ENCODE measurements around the gene DGKD. TPM values are rescaled to one million over a fixed set of nuclear protein-coding genes. Genes with fewer than 3 reads are reported as not detected.
A peak's percentile ranks its signal among the peaks of the same experiment; 100 is the strongest.

DGKD gene
- total RNA-seq, 1 experiment from 2014 or later: 41.4 TPM

- TF ChIP-seq, protein P1, sequence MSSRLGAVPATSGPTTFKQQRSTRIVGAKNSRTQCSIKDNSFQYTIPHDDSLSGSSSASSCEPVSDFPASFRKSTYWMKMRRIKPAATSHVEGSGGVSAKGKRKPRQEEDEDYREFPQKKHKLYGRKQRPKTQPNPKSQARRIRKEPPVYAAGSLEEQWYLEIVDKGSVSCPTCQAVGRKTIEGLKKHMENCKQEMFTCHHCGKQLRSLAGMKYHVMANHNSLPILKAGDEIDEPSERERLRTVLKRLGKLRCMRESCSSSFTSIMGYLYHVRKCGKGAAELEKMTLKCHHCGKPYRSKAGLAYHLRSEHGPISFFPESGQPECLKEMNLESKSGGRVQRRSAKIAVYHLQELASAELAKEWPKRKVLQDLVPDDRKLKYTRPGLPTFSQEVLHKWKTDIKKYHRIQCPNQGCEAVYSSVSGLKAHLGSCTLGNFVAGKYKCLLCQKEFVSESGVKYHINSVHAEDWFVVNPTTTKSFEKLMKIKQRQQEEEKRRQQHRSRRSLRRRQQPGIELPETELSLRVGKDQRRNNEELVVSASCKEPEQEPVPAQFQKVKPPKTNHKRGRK (CRISPR knock-in tag; IDR thresholded peaks at IDR 0.05; ENCODE audit: borderline replicate concordance): no peak
- TF ChIP-seq NFE2L1 (CRISPR knock-in tag; IDR thresholded peaks at IDR 0.05): no peak
- TF ChIP-seq FOXK1 (CRISPR knock-in tag; IDR thresholded peaks at IDR 0.05): no peak
- TF ChIP-seq, protein P2, sequence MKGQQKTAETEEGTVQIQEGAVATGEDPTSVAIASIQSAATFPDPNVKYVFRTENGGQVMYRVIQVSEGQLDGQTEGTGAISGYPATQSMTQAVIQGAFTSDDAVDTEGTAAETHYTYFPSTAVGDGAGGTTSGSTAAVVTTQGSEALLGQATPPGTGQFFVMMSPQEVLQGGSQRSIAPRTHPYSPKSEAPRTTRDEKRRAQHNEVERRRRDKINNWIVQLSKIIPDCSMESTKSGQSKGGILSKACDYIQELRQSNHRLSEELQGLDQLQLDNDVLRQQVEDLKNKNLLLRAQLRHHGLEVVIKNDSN (CRISPR knock-in tag; IDR thresholded peaks at IDR 0.05): no peak
Measured at GRCh38 chr2:233369462-233369861, 15.2 kb downstream of the DGKD start (continued).

- no peak for ATAC-seq
- no peaks in the 10 kb centered on the region; the same call in 1 of the 2 replicates for H3K27me3 Mint-ChIP-seq (ENCODE audit: low read depth)
Measured at GRCh38 chr2:233369897-233370685, 15.8 kb downstream of the DGKD start.

More at GRCh38 chr2:233369897-233370685, 15.8 kb downstream of the DGKD start:
- ChIA-PET POLR2A (no interaction called here), CTCF (no interaction called here)
- no peak for DNase-seq (ENCODE audit: low spot score)
- peaks cover 20% of the 10 kb centered on the region for H3K4me1 Mint-ChIP-seq
- H3K4me3 Mint-ChIP-seq: no peak overlapping the region
- peak overlapping the region; percentile 37; the same call in 1 of the 2 replicates for H3K27ac Mint-ChIP-seq
- H3K9me3 Mint-ChIP-seq: no peaks in the 10 kb centered on the region
- peaks cover 2% of the 10 kb centered on the region; the same call in 1 of the 2 replicates for H3K36me3 Mint-ChIP-seq
- TF ChIP-seq AFF4 (CRISPR knock-in tag; IDR thresholded peaks at IDR 0.05; ENCODE audit: borderline replicate concordance) (no peak), STAT6 (CRISPR knock-in tag; conservative IDR thresholded peaks at IDR 0.05; ENCODE audit: low read depth) (no peak), CREM (CRISPR knock-in tag; IDR thresholded peaks at IDR 0.05) (no peak), CTCF (IDR thresholded peaks at IDR 0.05) (no peak)
- TF ChIP-seq, protein P3, sequence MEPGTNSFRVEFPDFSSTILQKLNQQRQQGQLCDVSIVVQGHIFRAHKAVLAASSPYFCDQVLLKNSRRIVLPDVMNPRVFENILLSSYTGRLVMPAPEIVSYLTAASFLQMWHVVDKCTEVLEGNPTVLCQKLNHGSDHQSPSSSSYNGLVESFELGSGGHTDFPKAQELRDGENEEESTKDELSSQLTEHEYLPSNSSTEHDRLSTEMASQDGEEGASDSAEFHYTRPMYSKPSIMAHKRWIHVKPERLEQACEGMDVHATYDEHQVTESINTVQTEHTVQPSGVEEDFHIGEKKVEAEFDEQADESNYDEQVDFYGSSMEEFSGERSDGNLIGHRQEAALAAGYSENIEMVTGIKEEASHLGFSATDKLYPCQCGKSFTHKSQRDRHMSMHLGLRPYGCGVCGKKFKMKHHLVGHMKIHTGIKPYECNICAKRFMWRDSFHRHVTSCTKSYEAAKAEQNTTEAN (CRISPR knock-in tag; IDR thresholded peaks at IDR 0.05): no peak
